ENCODE results near the gene PPP2R3A.

Gene PPP2R3A

GRCh38 chr3:135970506-135971116 lies 5.1 kb downstream of the PPP2R3A start:
- no peak for FAIRE-seq

- FAIRE-seq, result no peak
These were observed 8.3 kb downstream of the PPP2R3A start for GRCh38 chr3:135973841-135974240.

GRCh38 chr3:135975053-135975452 lies 9.5 kb downstream of the PPP2R3A start:
- no peak for FAIRE-seq

- no peak for FAIRE-seq
These were observed 10.0 kb downstream of the PPP2R3A start for GRCh38 chr3:135975536-135975935.

- FAIRE-seq, result no peak
These were observed 14.8 kb downstream of the PPP2R3A start for GRCh38 chr3:135980343-135980742.

- FAIRE-seq, result no peak
These were observed 16.3 kb downstream of the PPP2R3A start for GRCh38 chr3:135981701-135982403.

- no peak for FAIRE-seq
These were observed 16.9 kb downstream of the PPP2R3A start for GRCh38 chr3:135982404-135982761.

GRCh38 chr3:135982922-135983581 lies 17.5 kb downstream of the PPP2R3A start:
- no peak for FAIRE-seq

- FAIRE-seq, result no peak
These were observed 22.1 kb downstream of the PPP2R3A start for GRCh38 chr3:135987661-135988060.

GRCh38 chr3:135989242-135989641 lies 23.7 kb downstream of the PPP2R3A start:
- no peak for FAIRE-seq

GRCh38 chr3:135990903-135991302 lies 25.4 kb downstream of the PPP2R3A start:
- FAIRE-seq, result no peak

GRCh38 chr3:135991621-135992020 lies 26.1 kb downstream of the PPP2R3A start:
- no peak for FAIRE-seq

GRCh38 chr3:135992072-135992471 lies 26.5 kb downstream of the PPP2R3A start:
- no peak for FAIRE-seq

GRCh38 chr3:135994708-135995337 lies 29.3 kb downstream of the PPP2R3A start:
- FAIRE-seq, result no peak

GRCh38 chr3:135995766-135996165 lies 30.2 kb downstream of the PPP2R3A start:
- FAIRE-seq, result no peak

GRCh38 chr3:135997554-135998320 lies 32.2 kb downstream of the PPP2R3A start:
- FAIRE-seq, result no peak

GRCh38 chr3:136008221-136008620 lies 42.7 kb downstream of the PPP2R3A start:
- no peak for FAIRE-seq

GRCh38 chr3:136008732-136009470 lies 43.4 kb downstream of the PPP2R3A start:
- no peak for FAIRE-seq

- no peak for FAIRE-seq
These were observed 53.3 kb downstream of the PPP2R3A start for GRCh38 chr3:136018876-136019275.

GRCh38 chr3:136021803-136022202 lies 56.3 kb downstream of the PPP2R3A start:
- FAIRE-seq, result no peak

GRCh38 chr3:136022529-136023263 lies 57.2 kb downstream of the PPP2R3A start:
- no peak for FAIRE-seq

All from colon (tissue), 2 donors.